NCI-H82 treated with DMSO at 0.1 percent for 48 hours (cell line): ENCODE data around the gene ZNF641.

Experiments
- DNase-seq: peaks from one replicate; lab custom pipeline; 2025; ENCODE audit not compliant: unreplicated experiment; lab: John Stamatoyannopoulos, UW

ZNF641 gene

GRCh38 chr12:48350249-48351021 is at the start of gene ZNF641:
ZNF641 (minus strand) TSS chr12:48350919; CDS start chr12:48348090, 2,829 bp downstream.
- DNase-seq = no peak

GRCh38 chr12:48390026-48390425 is 39.3 kb upstream of the ZNF641 start:
- DNase-seq = no peak

GRCh38 chr12:48389409-48389808 is 38.7 kb upstream of the ZNF641 start:
- no peak for DNase-seq

GRCh38 chr12:48388938-48389337 is 38.2 kb upstream of the ZNF641 start:
- DNase-seq = no peak

- no peak for DNase-seq
Observed at GRCh38 chr12:48388460-48388859, 37.7 kb upstream of the ZNF641 start.

- no peak for DNase-seq
Observed at GRCh38 chr12:48380596-48380995, 29.9 kb upstream of the ZNF641 start.

- DNase-seq = no peak
Observed at GRCh38 chr12:48379794-48380193, 29.1 kb upstream of the ZNF641 start.

GRCh38 chr12:48377646-48378045 is 26.9 kb upstream of the ZNF641 start:
- no peak for DNase-seq

GRCh38 chr12:48374164-48374563 is 23.4 kb upstream of the ZNF641 start:
- no peak for DNase-seq

GRCh38 chr12:48366131-48366530 is 15.4 kb upstream of the ZNF641 start:
- peak; percentile 83 for DNase-seq

GRCh38 chr12:48361664-48362339 is 11.1 kb upstream of the ZNF641 start:
- DNase-seq = no peak

- no peak for DNase-seq
Observed at GRCh38 chr12:48358937-48359513, 8.3 kb upstream of the ZNF641 start.

- DNase-seq = no peak
Observed at GRCh38 chr12:48356041-48356768, 5.5 kb upstream of the ZNF641 start.

- DNase-seq = no peak
Observed at GRCh38 chr12:48352157-48352760, 1.5 kb upstream of the ZNF641 start.

- peak; percentile 27 for DNase-seq
Observed at GRCh38 chr12:48351022-48351708, 446 bp upstream of the ZNF641 start.

- no peak for DNase-seq
Observed at GRCh38 chr12:48349471-48349870, 1.2 kb downstream of the ZNF641 start.

- DNase-seq = no peak
Observed at GRCh38 chr12:48342980-48343379, 7.7 kb downstream of the ZNF641 start.

- no peak for DNase-seq
Observed at GRCh38 chr12:48340943-48341342, 9.8 kb downstream of the ZNF641 start.

GRCh38 chr12:48339442-48340117 is 11.1 kb downstream of the ZNF641 start:
- no peak for DNase-seq

GRCh38 chr12:48336564-48336963 is 14.2 kb downstream of the ZNF641 start:
- DNase-seq = no peak
